K562 (cell line): ENCODE data around the gene ADCY9. TPM values are rescaled to one million over a fixed set of nuclear protein-coding genes. Genes with fewer than 3 reads are reported as not detected.

Experiments used
- KDM5B ChIP-seq: fragments of 200-600 bp; sonication (generic); IDR thresholded peaks from 2 replicates; pipeline ENCODE4 v1.6.1; 2012; ENCODE audit warnings: low read depth, mild to moderate bottlenecking, moderate library complexity, low read length, control low read depth, inconsistent platforms; ENCODE audit not compliant: insufficient replicate concordance
- MBD2 ChIP-seq: sonication (generic); IDR thresholded peaks from 2 replicates; pipeline ENCODE4 v1.6.1; 2016; ENCODE audit warnings: low read depth, borderline replicate concordance
- NCOA1 ChIP-seq: fragments of 450-650 bp; IDR thresholded peaks from 2 replicates; pipeline ENCODE4 v1.6.1; 2016; ENCODE audit warnings: low read depth
- THRB ChIP-seq: fragments of 450-650 bp; formaldehyde crosslinking; conservative IDR thresholded peaks from 2 replicates; pipeline ENCODE4 v1.4.0; 2022; ENCODE audit warnings: mild to moderate bottlenecking, missing genetic modification characterization
- ZNF507 ChIP-seq: conservative IDR thresholded peaks from 2 replicates; pipeline ENCODE4 v1.6.1; 2017; ENCODE audit warnings: missing genetic modification characterization, missing compliant biosample characterization
- ZNF766 ChIP-seq: fragments of 200-800 bp; sonication (Bioruptor generic); conservative IDR thresholded peaks from 2 replicates; pipeline ENCODE4 v1.6.1; 2016; ENCODE audit warnings: missing genetic modification characterization, missing compliant biosample characterization
- polyA plus RNA-seq, 8 experiments: library from polyadenylated mRNA; depleted of rRNA in 4 of 8; stranded (reverse) in 5 of 8; unstranded in 3 of 8; fragments of >200 nt; fragmentation: Nextera tagmentation in 2 of 8; fragmentation: Illumina TruSeq in 1 of 8; extraction: Ambion mirVana in 2 of 8; extraction: Trizol in 1 of 8; gene quantifications; 2 replicates each; pipeline versions ENCODE4 v1.2.1 to v1.2.3, GENCODE V29; 2011 to 2014; ENCODE audit warnings: inconsistent platforms in 1 of 8, missing spikeins in 1 of 8
- total RNA-seq, 7 experiments: library from RNA; depleted of rRNA in 6 of 7; stranded (reverse); fragments of >200 nt in 6 of 7; fragmentation: Illumina TruSeq in 2 of 7; extraction: Trizol in 2 of 7; gene quantifications; 2 replicates each; pipeline versions ENCODE4 v1.2.1 to v1.2.3, GENCODE V29; 2011 to 2021; ENCODE audit warnings: low replicate concordance in 1 of 7
- TF ChIP-seq, protein P1 (sequence below): sonication (generic); formaldehyde crosslinking; IDR thresholded peaks from 2 replicates; pipeline ENCODE4 v1.8.0; 2022; ENCODE audit warnings: mild to moderate bottlenecking, missing genetic modification reagents
- TF ChIP-seq, protein P2 (sequence below): fragments of 450-650 bp; IDR thresholded peaks from 2 replicates; pipeline ENCODE4 v1.6.1; 2016

Gene ADCY9
- total and polyA plus RNA-seq, 9 of the 15 experiments (the other 6 are each of a cell fraction or from before 2014, with no cell fraction given), result 0.03 to 0.29 (median 0.17) TPM

DNA sequence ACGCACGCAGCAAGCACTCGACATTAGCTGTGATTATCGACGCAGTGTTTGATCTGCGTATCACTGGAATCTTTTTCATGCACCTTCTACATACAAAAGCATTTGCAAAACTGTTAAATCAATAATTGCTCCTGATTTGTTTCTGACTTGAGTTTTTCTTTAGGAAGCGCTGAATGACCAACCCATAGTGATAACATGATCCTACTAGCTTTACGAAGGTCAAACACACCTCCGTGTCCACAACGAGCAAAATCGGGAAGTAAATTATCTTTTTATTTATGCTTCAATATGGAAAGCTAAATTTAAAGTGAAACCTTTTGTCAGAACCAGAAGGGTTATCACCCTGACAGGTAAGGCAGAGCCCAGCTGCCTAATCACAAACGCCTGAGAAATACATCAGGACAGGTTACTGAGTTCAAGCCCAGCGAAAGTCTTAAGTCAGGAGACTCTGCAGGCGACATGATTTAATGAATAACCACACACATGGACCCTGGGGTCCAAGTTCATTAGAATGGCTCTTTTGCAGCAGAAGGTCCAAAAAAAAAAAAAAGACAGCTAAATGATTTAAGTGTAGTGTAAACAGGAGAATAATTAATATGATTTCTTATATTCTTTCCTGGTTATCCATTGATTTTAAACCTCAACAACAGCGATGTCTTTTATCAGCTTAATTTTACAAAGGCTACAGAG lies 104.2 kb downstream of the ADCY9 start (continued):
- TF ChIP-seq, protein P1, sequence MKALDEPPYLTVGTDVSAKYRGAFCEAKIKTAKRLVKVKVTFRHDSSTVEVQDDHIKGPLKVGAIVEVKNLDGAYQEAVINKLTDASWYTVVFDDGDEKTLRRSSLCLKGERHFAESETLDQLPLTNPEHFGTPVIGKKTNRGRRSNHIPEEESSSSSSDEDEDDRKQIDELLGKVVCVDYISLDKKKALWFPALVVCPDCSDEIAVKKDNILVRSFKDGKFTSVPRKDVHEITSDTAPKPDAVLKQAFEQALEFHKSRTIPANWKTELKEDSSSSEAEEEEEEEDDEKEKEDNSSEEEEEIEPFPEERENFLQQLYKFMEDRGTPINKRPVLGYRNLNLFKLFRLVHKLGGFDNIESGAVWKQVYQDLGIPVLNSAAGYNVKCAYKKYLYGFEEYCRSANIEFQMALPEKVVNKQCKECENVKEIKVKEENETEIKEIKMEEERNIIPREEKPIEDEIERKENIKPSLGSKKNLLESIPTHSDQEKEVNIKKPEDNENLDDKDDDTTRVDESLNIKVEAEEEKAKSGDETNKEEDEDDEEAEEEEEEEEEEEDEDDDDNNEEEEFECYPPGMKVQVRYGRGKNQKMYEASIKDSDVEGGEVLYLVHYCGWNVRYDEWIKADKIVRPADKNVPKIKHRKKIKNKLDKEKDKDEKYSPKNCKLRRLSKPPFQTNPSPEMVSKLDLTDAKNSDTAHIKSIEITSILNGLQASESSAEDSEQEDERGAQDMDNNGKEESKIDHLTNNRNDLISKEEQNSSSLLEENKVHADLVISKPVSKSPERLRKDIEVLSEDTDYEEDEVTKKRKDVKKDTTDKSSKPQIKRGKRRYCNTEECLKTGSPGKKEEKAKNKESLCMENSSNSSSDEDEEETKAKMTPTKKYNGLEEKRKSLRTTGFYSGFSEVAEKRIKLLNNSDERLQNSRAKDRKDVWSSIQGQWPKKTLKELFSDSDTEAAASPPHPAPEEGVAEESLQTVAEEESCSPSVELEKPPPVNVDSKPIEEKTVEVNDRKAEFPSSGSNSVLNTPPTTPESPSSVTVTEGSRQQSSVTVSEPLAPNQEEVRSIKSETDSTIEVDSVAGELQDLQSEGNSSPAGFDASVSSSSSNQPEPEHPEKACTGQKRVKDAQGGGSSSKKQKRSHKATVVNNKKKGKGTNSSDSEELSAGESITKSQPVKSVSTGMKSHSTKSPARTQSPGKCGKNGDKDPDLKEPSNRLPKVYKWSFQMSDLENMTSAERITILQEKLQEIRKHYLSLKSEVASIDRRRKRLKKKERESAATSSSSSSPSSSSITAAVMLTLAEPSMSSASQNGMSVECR (CRISPR knock-in tag), result no peak
- no peak for TF ChIP-seq THRB
- TF ChIP-seq ZNF766 (CRISPR knock-in tag), result no peak
- TF ChIP-seq MBD2, result no peak
- no peak for TF ChIP-seq ZNF507 (tag)
- TF ChIP-seq, protein P2, sequence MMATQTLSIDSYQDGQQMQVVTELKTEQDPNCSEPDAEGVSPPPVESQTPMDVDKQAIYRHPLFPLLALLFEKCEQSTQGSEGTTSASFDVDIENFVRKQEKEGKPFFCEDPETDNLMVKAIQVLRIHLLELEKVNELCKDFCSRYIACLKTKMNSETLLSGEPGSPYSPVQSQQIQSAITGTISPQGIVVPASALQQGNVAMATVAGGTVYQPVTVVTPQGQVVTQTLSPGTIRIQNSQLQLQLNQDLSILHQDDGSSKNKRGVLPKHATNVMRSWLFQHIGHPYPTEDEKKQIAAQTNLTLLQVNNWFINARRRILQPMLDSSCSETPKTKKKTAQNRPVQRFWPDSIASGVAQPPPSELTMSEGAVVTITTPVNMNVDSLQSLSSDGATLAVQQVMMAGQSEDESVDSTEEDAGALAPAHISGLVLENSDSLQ, result no peak
- TF ChIP-seq NCOA1, result no peak
- no peak for TF ChIP-seq KDM5B
